Left hindlimb (tissue), 1 donor: ENCODE results near the gene NAV1.
"Not testable (repeated sequence)": the region's sequence is repeated elsewhere in the genome, so short reads cannot be mapped to it uniquely, and the experiment has no call there.

Experiments
- DNase-seq: peaks from one replicate; pipeline ENCODE4 v3.0.0-alpha.2; 2018

Gene NAV1

GRCh38 chr1:201538612-201539551 lies at the start of gene NAV1:
Gene NAV1, plus strand, starts transcription at chr1:201539127. Its CDS starts 83,758 bp downstream, at chr1:201622885.
- peak; percentile 88 for DNase-seq

- DNase-seq, result no peak
Observed at GRCh38 chr1:201489643-201490261, 49.2 kb upstream of the NAV1 start.

- no peak for DNase-seq
Observed at GRCh38 chr1:201490708-201491131, 48.2 kb upstream of the NAV1 start.

- no peak for DNase-seq
Observed at GRCh38 chr1:201491896-201492511, 46.9 kb upstream of the NAV1 start.

GRCh38 chr1:201493026-201493656 lies 45.8 kb upstream of the NAV1 start:
- DNase-seq, result not testable (repeated sequence)

GRCh38 chr1:201493757-201494617 lies 44.9 kb upstream of the NAV1 start:
- DNase-seq, result no peak

GRCh38 chr1:201495551-201496295 lies 43.2 kb upstream of the NAV1 start:
- DNase-seq, result peak; percentile 81

- no peak for DNase-seq
Observed at GRCh38 chr1:201496296-201496690, 42.6 kb upstream of the NAV1 start.

- DNase-seq, result no peak
Observed at GRCh38 chr1:201497935-201498509, 40.9 kb upstream of the NAV1 start.

- no peak for DNase-seq
Observed at GRCh38 chr1:201498621-201499020, 40.3 kb upstream of the NAV1 start.

GRCh38 chr1:201499191-201499590 lies 39.7 kb upstream of the NAV1 start:
- no peak for DNase-seq

- DNase-seq, result no peak
Observed at GRCh38 chr1:201499795-201500669, 38.9 kb upstream of the NAV1 start.

GRCh38 chr1:201500670-201501120 lies 38.2 kb upstream of the NAV1 start:
- no peak for DNase-seq

- no peak for DNase-seq
Observed at GRCh38 chr1:201501144-201501543, 37.8 kb upstream of the NAV1 start.

- no peak for DNase-seq
Observed at GRCh38 chr1:201501812-201502510, 37.0 kb upstream of the NAV1 start.

- no peak for DNase-seq
Observed at GRCh38 chr1:201502511-201502857, 36.4 kb upstream of the NAV1 start.

GRCh38 chr1:201503397-201504176 lies 35.3 kb upstream of the NAV1 start:
- DNase-seq, result peak; percentile 81

- no peak for DNase-seq
Observed at GRCh38 chr1:201504179-201504631, 34.7 kb upstream of the NAV1 start.
